HG03558 (cell line): ENCODE measurements around the gene CD38.

Experiments
- ATAC-seq: cut with Tn5 transposase; IDR thresholded peaks from one replicate; pipeline ENCODE4 v1.9.1; 2021; ENCODE audit warnings: moderate number of reproducible peaks; ENCODE audit not compliant: unreplicated experiment; ENCODE audit errors: extremely low read depth

CD38 gene

DNA sequence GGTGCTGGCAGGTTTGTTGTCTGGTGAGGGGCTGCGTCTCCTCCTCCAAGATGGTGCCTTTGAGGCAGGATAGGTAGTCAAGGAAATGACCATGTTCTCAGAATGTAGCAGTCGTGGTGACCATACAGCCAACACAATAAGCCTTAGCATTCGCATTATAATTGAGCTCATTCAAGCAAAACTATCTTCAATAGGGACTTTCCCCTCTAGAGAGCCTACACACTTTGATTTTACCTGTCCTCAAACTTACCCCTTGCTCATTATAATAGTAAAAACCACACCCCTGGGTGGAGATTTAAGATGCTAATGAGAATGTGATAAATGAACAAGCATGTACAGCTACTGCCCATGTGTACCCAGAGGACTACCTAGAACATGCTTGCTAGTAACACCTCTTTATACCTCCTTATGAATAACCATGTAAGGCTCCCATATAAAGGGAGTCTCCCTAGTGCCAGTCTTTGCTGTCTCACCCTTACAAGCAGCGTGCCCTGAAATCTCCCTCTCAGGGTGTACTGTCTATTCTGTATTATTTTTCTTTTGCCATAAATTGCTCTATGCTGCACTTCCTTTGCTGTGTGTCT lies 112.2 kb downstream of the CD38 start:
- ATAC-seq, result no peak

DNA sequence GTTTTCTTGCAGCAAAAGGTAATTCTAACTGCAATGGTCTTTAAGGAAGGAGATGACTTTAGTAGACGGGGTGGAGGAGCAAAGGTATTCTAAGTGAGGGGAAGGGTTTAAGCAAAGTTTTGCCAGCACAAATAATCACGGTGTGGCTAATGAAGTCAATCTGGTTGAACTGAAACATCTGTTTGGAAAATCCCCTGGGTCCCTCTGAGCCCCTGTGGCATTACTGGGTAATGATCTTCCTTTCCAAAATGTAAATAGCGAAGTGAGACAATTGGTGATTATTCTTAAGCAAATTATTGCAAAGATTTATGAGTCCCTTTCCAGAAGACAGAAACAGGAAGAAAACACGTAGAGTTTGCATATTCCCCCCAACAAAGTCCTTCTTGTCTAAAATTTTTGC lies 113.2 kb downstream of the CD38 start:
- no peak for ATAC-seq

DNA sequence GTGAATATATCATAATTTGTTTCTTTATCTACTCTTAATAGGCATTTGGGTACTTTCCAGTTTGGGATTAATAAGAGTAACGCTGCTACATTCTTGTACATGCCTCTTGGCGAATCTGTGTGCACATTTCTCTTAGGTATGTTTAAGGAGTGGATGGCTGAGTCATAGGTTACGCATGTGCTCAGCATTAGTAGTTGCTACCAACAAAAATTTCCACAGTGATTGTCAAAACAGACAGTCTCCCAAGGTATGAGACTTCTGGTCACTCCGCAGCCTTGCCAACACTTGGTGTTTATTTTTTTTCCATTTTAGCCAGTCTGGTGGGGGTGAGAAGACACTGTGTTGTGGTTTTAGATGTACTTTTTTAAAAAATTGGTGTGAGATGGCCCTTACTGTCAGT lies 115.8 kb downstream of the CD38 start:
- no peak for ATAC-seq

DNA sequence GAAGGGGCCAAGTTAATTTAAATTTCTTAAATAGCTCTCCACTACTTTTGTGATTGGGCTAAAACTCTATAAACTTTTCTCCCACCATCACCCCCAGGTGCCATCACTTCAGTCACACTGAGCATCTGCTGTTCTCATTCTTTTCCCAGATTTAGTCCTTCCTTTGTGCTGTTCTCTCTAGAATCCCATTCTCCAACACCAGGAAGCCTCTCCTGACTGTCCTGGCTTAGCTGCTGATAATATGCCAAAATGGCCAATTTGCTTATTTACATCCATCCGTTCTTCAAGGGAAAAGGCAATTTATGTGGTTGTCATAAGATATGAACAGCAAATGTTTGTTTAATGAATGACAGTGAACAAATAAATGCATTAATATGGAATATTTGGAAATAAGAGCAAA lies 116.3 kb downstream of the CD38 start:
- no peak for ATAC-seq

DNA sequence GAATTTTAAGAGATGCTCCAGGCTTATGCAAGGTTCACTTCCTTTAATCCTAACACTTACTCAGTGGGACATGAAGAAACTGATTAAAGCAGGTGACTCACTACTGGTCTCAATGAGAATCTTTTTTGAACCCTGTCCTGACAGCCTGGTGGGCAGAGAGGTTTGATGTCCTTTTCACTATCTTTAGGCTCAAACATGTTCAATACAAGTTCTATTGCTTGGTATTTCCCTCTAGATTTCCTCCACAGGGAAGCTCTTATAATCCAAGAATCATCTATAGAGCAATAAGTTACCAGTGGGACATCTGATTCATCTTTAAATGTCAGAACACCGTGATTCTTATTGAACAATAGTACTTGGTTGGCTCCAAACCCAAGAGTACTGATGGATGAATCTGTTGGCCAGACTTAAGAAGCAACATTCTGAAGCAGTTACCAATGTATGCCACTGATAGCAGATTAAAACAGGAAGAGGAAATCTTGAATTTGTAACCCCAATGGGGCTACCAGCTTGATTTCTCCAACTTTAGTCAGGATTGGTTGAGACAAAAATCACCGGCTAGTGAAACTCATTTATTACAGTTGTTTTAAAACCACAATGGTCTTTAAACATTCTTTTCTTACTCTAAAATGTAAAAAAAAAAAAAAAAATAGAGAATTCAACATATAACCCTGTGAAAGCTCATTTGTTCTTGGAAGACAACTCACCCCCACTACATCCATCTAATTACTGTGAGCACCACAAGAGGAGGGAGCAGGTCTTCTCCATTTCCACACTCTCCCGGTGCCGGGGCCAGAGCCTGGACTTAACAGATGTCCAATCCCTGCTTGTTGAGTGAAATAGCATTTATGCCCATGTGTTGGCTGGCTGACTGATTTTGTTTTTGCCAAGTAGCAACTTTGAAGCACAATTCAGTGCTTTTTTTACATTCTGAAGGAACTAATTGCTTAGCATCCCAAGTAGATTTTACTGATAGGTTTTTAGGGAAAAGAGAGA lies 117.1 kb downstream of the CD38 start:
- no peak for ATAC-seq

DNA sequence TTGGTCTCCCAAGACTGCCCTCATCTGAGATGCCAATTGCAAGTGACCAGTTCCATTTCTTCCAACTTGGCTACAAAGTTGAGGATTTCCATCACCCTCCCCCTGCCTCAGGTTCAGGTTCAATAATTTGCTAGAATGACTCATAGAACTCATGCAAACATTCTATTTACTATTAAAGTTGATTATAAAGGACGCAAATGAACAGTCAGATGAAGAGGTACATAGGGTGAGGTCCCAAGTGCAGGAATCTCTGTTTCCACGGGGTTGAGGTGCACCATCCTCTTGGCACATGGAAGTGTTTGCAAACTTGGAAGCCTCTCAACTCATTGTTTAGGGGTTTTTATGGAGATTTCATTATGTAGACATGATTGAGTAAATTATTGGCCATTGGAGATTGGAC lies 119.4 kb downstream of the CD38 start:
- ATAC-seq, result no peak

GRCh38 chr4:15898902-15899301 lies 120.8 kb downstream of the CD38 start:
- ATAC-seq, result no peak

DNA sequence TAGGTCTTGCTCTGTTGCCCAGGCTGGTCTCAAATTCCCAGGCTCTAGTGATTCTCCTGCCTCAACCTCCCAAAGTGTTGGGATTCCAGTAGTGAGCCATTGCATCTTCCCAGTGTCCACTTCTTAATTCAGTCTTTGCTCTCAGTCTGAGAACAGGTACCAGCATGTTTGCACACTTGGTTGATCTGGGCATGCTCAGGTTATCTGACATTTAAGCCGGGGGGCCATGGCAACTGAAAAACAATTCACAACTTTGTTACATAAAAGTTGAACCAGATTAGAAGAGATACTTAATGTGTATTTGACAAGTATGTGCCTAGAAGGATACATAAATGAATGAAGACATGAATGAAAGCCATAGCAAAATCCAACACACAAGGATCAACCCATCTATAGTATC lies 121.4 kb downstream of the CD38 start:
- ATAC-seq, result no peak

- no peak for ATAC-seq
Measured at GRCh38 chr4:15901007-15901406, 122.9 kb downstream of the CD38 start.

DNA sequence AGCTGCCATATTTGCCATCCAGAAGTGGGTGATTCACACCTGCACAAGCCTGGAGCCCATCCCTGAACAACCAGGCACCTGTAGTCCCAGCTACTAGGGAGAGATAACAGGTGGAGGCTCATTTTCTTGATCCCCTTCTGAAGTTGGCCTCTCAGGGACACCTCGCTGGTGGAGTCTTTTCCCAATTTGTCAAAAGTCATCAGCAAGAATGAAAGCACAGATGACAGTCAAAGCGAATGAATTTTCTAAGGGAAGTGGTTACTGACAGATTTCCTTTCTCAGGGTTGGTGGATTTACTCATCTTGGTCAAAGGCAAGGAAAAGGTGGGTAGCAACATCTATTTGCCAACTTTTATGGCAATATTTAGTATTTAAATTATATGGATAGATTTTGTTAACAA lies 123.9 kb downstream of the CD38 start:
- no peak for ATAC-seq

DNA sequence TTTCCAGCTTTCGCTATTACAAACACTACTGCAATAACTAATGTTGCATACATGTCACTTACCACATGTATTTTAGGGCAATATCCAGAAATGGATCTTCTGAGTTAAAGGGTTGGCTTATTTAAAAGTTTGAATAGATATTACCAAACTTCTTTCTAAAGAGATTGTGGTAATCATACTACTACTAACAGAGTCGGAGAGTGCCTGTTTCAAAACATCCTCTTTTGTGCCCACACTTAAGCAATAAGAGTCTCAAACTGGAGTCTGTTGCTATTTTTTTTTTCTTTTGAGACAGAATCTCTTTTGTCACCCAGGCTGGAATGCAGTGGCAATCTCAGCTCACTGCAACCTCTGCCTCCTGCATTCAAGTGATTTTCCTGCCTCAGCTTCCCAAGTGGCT lies 124.6 kb downstream of the CD38 start:
- no peak for ATAC-seq
